ENCODE results near the gene FOXP4. TPM values are rescaled to one million over a fixed set of nuclear protein-coding genes. Genes with fewer than 3 reads are reported as not detected.

Gene FOXP4
- total and polyA plus RNA-seq, 2 of the 13 experiments (the other 11 are each of a cell fraction or from before 2014, with no cell fraction given), result 11.0 to 12.4 TPM

DNA sequence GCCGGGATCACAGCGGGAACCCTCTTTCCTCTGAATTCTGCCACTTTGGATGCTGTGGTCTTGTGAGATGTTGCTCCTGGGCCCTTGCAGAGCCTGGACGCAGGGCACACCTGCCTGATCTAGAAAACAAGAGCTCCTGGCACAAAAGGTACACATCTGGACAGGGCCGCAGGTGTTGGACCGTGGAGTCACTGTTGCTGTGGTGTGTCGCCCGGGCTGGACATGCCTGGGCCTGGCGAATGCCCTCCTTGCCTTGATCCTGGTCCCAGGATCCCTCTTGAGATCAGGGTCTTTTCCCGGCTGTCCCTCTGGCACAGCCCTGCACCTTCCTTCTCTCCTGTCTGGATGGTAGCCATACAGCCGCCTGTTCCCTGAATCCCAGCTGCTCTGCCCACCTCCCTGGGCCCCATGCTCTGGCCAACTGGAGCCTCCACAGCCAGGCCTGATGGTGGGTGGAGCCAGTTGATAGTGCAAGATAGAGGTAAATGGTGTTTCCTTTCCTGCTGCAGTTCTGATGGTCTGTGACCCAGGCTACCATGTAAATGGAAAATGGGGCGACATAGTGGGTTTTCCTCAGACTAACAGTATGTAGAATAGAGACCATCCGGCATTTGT is 5.0 kb downstream of the FOXP4 start (continued):
- TF ChIP-seq, protein P1, sequence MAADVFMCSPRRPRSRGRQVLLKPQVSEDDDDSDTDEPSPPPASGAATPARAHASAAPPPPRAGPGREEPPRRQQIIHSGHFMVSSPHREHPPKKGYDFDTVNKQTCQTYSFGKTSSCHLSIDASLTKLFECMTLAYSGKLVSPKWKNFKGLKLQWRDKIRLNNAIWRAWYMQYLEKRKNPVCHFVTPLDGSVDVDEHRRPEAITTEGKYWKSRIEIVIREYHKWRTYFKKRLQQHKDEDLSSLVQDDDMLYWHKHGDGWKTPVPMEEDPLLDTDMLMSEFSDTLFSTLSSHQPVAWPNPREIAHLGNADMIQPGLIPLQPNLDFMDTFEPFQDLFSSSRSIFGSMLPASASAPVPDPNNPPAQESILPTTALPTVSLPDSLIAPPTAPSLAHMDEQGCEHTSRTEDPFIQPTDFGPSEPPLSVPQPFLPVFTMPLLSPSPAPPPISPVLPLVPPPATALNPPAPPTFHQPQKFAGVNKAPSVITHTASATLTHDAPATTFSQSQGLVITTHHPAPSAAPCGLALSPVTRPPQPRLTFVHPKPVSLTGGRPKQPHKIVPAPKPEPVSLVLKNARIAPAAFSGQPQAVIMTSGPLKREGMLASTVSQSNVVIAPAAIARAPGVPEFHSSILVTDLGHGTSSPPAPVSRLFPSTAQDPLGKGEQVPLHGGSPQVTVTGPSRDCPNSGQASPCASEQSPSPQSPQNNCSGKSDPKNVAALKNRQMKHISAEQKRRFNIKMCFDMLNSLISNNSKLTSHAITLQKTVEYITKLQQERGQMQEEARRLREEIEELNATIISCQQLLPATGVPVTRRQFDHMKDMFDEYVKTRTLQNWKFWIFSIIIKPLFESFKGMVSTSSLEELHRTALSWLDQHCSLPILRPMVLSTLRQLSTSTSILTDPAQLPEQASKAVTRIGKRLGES (CRISPR knock-in tag; IDR thresholded peaks at IDR 0.05; ENCODE audit: borderline replicate concordance), result no peak
- TF ChIP-seq CREB1 (IDR thresholded peaks at IDR 0.05) (no peak), CREB1 (CRISPR knock-in tag; IDR thresholded peaks at IDR 0.05) (no peak), NFKBIZ (CRISPR knock-in tag; IDR thresholded peaks at IDR 0.05) (no peak), SMARCC2 (IDR thresholded peaks at IDR 0.05) (no peak), SRSF9 (IDR thresholded peaks at IDR 0.05; ENCODE audit: borderline replicate concordance, insufficient read depth, low read depth, low read length, poor library complexity, severe bottlenecking) (no peak), ZMYM3 (CRISPR knock-in tag; IDR thresholded peaks at IDR 0.05) (no peak), KDM5A (IDR thresholded peaks at IDR 0.05; ENCODE audit: borderline replicate concordance, low read length) (no peak), SYNCRIP (IDR thresholded peaks at IDR 0.05; ENCODE audit: insufficient read depth, low read depth, low read length) (no peak), WIZ (CRISPR knock-in tag; IDR thresholded peaks at IDR 0.05) (no peak), NFIC (IDR thresholded peaks at IDR 0.05; ENCODE audit: low read length) (no peak), ZNF577 (CRISPR knock-in tag; IDR thresholded peaks at IDR 0.05; ENCODE audit: borderline replicate concordance, low read depth) (no peak), ZNF430 (CRISPR knock-in tag; IDR thresholded peaks at IDR 0.05) (no peak), RBFOX2 (IDR thresholded peaks at IDR 0.05; ENCODE audit: low read depth, low read length) (peak; percentile 25; the same call in 1 of the 2 replicates), FOXC1 (CRISPR knock-in tag; IDR thresholded peaks at IDR 0.05; ENCODE audit: borderline replicate concordance) (no peak), RFXAP (CRISPR knock-in tag; IDR thresholded peaks at IDR 0.05; ENCODE audit: borderline replicate concordance) (no peak), PAWR (CRISPR knock-in tag; IDR thresholded peaks at IDR 0.05; ENCODE audit: borderline replicate concordance) (no peak), ZNF382 (CRISPR knock-in tag; IDR thresholded peaks at IDR 0.05; ENCODE audit: borderline replicate concordance) (no peak)
- TF ChIP-seq, protein P2, sequence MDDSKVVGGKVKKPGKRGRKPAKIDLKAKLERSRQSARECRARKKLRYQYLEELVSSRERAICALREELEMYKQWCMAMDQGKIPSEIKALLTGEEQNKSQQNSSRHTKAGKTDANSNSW (CRISPR knock-in tag; IDR thresholded peaks at IDR 0.05; ENCODE audit: borderline replicate concordance), result no peak
- TF ChIP-seq, protein P3, sequence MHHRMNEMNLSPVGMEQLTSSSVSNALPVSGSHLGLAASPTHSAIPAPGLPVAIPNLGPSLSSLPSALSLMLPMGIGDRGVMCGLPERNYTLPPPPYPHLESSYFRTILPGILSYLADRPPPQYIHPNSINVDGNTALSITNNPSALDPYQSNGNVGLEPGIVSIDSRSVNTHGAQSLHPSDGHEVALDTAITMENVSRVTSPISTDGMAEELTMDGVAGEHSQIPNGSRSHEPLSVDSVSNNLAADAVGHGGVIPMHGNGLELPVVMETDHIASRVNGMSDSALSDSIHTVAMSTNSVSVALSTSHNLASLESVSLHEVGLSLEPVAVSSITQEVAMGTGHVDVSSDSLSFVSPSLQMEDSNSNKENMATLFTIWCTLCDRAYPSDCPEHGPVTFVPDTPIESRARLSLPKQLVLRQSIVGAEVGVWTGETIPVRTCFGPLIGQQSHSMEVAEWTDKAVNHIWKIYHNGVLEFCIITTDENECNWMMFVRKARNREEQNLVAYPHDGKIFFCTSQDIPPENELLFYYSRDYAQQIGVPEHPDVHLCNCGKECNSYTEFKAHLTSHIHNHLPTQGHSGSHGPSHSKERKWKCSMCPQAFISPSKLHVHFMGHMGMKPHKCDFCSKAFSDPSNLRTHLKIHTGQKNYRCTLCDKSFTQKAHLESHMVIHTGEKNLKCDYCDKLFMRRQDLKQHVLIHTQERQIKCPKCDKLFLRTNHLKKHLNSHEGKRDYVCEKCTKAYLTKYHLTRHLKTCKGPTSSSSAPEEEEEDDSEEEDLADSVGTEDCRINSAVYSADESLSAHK (CRISPR knock-in tag; IDR thresholded peaks at IDR 0.05; ENCODE audit: borderline replicate concordance), result no peak
- TF ChIP-seq, protein P4, sequence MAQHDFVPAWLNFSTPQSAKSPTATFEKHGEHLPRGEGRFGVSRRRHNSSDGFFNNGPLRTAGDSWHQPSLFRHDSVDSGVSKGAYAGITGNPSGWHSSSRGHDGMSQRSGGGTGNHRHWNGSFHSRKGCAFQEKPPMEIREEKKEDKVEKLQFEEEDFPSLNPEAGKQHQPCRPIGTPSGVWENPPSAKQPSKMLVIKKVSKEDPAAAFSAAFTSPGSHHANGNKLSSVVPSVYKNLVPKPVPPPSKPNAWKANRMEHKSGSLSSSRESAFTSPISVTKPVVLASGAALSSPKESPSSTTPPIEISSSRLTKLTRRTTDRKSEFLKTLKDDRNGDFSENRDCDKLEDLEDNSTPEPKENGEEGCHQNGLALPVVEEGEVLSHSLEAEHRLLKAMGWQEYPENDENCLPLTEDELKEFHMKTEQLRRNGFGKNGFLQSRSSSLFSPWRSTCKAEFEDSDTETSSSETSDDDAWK (CRISPR knock-in tag; IDR thresholded peaks at IDR 0.05), result no peak
- TF ChIP-seq, protein P5, sequence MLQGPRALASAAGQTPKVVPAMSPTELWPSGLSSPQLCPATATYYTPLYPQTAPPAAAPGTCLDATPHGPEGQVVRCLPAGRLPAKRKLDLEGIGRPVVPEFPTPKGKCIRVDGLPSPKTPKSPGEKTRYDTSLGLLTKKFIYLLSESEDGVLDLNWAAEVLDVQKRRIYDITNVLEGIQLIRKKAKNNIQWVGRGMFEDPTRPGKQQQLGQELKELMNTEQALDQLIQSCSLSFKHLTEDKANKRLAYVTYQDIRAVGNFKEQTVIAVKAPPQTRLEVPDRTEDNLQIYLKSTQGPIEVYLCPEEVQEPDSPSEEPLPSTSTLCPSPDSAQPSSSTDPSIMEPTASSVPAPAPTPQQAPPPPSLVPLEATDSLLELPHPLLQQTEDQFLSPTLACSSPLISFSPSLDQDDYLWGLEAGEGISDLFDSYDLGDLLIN (CRISPR knock-in tag; IDR thresholded peaks at IDR 0.05; ENCODE audit: borderline replicate concordance), result no peak

Measured in HepG2 (cell line).